KMS-11 (cell line): ENCODE measurements around the gene SCAMP4.

Experiments
- H2AFZ ChIP-seq: fragments of 200-600 bp; sonication (generic); 2 replicates; pipeline ENCODE4 v1.6.1; 2016; ENCODE audit warnings: antibody characterized with exemption, mixed run types, low read depth
- H3K27ac ChIP-seq: fragments of 200-600 bp; sonication (generic); 2 replicates; pipeline ENCODE4 v1.6.1; 2016; ENCODE audit warnings: mild to moderate bottlenecking, mixed run types
- H3K27me3 ChIP-seq: fragments of 200-600 bp; sonication (generic); 2 replicates; pipeline ENCODE4 v1.6.1; 2017; ENCODE audit warnings: mild to moderate bottlenecking, low read depth, mixed run types, moderate library complexity; ENCODE audit not compliant: insufficient read depth
- H3K36me3 ChIP-seq: fragments of 200-600 bp; sonication (generic); 2 replicates; pipeline ENCODE4 v1.6.1; 2017; ENCODE audit warnings: mild to moderate bottlenecking, mixed run types; ENCODE audit not compliant: insufficient read depth
- H3K4me1 ChIP-seq: fragments of 200-600 bp; sonication (generic); 2 replicates; pipeline ENCODE4 v1.6.1; 2016; ENCODE audit warnings: mild to moderate bottlenecking, low read depth, mixed run types; ENCODE audit not compliant: poor library complexity, severe bottlenecking
- H3K4me2 ChIP-seq: fragments of 200-600 bp; sonication (generic); 2 replicates; pipeline ENCODE4 v1.7.0; 2016; ENCODE audit warnings: mild to moderate bottlenecking, mixed run types
- H3K4me3 ChIP-seq: fragments of 200-600 bp; sonication (generic); IDR thresholded peaks from 2 replicates; pipeline ENCODE4 v1.6.1; 2017; ENCODE audit warnings: low read depth, low read length, mixed read lengths; ENCODE audit not compliant: insufficient read depth
- H3K79me2 ChIP-seq: fragments of 200-600 bp; sonication (generic); 2 replicates; pipeline ENCODE4 v1.6.1; 2016; ENCODE audit warnings: low read depth, mixed run types; ENCODE audit not compliant: insufficient read depth
- H3K9ac ChIP-seq: fragments of 200-600 bp; sonication (generic); 2 replicates; pipeline ENCODE4 v1.6.1; 2016; ENCODE audit warnings: mild to moderate bottlenecking, mixed run types
- H4K20me1 ChIP-seq: fragments of 200-600 bp; sonication (generic); 2 replicates; pipeline ENCODE4 v1.6.1; 2016; ENCODE audit warnings: mild to moderate bottlenecking, mixed run types; ENCODE audit not compliant: insufficient read depth
- CTCF ChIP-seq: fragments of 200-600 bp; sonication (generic); conservative IDR thresholded peaks from 2 replicates; pipeline ENCODE4 v1.6.1; 2017; ENCODE audit warnings: low read depth, mild to moderate bottlenecking, antibody characterized with exemption, low read length, moderate library complexity, mixed read lengths

The SCAMP4 gene

GRCh38 chr19:1969176-1970002 is 64.2 kb downstream of the SCAMP4 start:
- no peak overlapping the region for H3K4me2 ChIP-seq
- H2AFZ ChIP-seq: no peak overlapping the region
- no peak overlapping the region for H3K9ac ChIP-seq
- H3K79me2 ChIP-seq: peaks cover 25% of the 10 kb centered on the region; the same call in 1 of the 2 replicates
- H3K27ac ChIP-seq: no peak overlapping the region
- H3K4me3 ChIP-seq: no peak overlapping the region
- H4K20me1 ChIP-seq: no peaks in the 10 kb centered on the region
- H3K36me3 ChIP-seq: no peaks in the 10 kb centered on the region
- no peaks in the 10 kb centered on the region for H3K27me3 ChIP-seq
- H3K4me1 ChIP-seq: no peaks in the 10 kb centered on the region
- no peak for TF ChIP-seq CTCF

GRCh38 chr19:1970003-1970805 is 65.0 kb downstream of the SCAMP4 start:
- Histone ChIP-seq H3K4me1 (no peaks in the 10 kb centered on the region), H3K79me2 (peaks cover 34% of the 10 kb centered on the region; the same call in 1 of the 2 replicates), H3K4me2 (no peak overlapping the region), H3K27ac (no peak overlapping the region), H3K27me3 (no peaks in the 10 kb centered on the region), H3K9ac (no peak overlapping the region), H3K36me3 (no peaks in the 10 kb centered on the region), H3K4me3 (no peak overlapping the region), H2AFZ (no peak overlapping the region), H4K20me1 (no peaks in the 10 kb centered on the region)
- no peak for TF ChIP-seq CTCF

- no peaks in the 10 kb centered on the region for H4K20me1 ChIP-seq
- peaks cover 34% of the 10 kb centered on the region; the same call in 1 of the 2 replicates for H3K79me2 ChIP-seq
- no peak overlapping the region for H3K4me3 ChIP-seq
- no peaks in the 10 kb centered on the region for H3K4me1 ChIP-seq
- TF ChIP-seq CTCF: no peak
- H3K27ac ChIP-seq: no peak overlapping the region
- H3K36me3 ChIP-seq: no peaks in the 10 kb centered on the region
- H2AFZ ChIP-seq: no peak overlapping the region
- H3K9ac ChIP-seq: no peak overlapping the region
- no peaks in the 10 kb centered on the region for H3K27me3 ChIP-seq
- no peak overlapping the region for H3K4me2 ChIP-seq
These were observed 65.8 kb downstream of the SCAMP4 start for GRCh38 chr19:1970806-1971502.

GRCh38 chr19:1974381-1975161 is 69.4 kb downstream of the SCAMP4 start:
- Histone ChIP-seq H3K27ac (no peak overlapping the region), H4K20me1 (no peaks in the 10 kb centered on the region), H2AFZ (no peak overlapping the region), H3K36me3 (no peaks in the 10 kb centered on the region), H3K4me1 (no peaks in the 10 kb centered on the region), H3K4me2 (no peak overlapping the region), H3K9ac (no peak overlapping the region), H3K4me3 (no peak overlapping the region), H3K27me3 (no peaks in the 10 kb centered on the region), H3K79me2 (peaks cover 34% of the 10 kb centered on the region; the same call in 1 of the 2 replicates)
- TF ChIP-seq CTCF: no peak
